T1000 (cell line): ENCODE measurements around the gene TMEM273.

Source experiments
- DNase-seq: peaks from one replicate; lab custom pipeline; 2025; ENCODE audit warnings: mixed read lengths; lab: John Stamatoyannopoulos, UW

TMEM273 gene

GRCh38 chr10:49162761-49163310, 25.4 kb downstream of the TMEM273 start:
- no peak for DNase-seq

DNA sequence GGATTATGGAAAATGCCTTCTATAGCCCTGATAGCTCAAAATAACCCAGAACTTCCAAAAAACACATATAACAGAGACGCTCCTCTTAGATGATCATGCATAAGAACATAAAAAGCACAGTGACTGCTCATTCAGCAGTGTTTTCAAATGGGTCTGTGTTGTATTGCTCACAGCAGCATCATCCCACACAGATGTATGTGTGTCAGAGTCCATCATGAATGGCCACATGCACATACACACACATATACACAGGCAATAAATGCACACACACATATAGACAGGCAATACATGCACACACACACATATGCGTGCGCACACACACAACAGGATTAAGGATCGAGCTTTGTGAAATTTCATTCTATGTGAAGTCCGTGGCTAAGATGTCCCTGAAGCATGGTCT, 26.1 kb downstream of the TMEM273 start:
- no peak for DNase-seq

DNA sequence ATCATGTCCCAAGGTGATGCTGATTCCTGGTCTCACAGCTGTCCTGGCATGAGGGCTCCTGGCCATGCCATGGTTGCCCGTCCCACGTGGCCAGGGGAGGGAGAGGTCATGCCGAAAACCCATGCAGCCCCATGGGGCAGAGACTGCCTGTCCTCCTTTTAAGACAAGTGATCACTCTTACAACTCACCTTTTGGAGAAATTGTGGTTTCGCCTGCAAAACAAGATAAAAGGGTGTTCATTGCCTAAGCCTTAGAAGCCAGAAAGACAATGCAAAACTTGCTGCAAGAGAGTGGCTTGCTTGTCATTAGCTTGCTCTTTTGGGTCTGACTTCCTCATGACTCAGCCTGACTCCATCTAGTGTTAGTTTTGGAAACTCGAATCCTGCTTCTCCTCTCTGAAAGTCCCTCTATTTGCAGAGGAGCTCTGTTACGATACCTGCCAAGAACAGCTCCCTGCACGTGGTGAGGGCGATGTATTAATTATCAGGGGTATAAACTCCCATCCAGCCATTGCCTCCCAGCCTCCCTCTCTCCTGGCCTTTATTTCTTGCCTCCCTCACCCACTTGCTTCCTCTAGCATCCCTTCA, 26.7 kb downstream of the TMEM273 start:
- DNase-seq = no peak

DNA sequence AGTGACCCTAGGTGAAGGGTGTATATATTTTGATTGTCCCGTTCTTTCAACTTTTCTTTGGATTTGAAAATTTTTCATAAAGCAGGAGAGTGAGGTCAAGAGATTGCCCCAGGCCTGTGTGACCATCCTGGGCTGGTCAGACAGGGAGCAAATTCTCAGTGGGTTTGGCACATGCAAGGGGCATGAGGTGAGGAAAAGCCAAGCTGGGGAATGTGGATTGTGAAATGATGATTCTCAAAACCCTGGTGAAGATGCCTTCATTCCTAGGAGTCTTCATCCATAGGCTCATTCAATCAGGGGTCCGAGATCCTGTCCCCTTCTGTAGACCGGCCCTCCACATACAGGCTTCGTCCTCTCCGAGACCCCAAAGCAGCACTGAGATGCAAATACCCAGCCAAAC, 27.4 kb downstream of the TMEM273 start:
- no peak for DNase-seq

DNA sequence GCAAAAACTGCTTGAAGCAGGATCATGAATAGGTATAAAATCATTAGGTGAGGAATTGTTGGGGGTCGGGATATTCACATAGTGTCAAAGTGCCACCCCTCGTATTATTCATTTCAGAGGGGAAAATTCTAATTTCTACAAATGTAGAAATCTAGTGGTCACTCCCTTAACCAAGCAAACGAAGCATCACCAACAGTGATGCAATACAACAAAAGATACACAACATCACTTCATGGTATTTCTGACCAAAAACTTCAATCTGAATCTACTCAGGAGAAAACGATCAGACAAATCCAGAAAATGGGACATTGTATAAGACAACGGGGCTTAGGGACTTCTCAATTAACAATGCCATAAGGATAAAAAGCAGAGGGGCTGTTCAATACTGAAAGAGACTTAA, 28.1 kb downstream of the TMEM273 start:
- no peak for DNase-seq

- no peak for DNase-seq
These were observed 29.3 kb downstream of the TMEM273 start for GRCh38 chr10:49158915-49159314.

DNA sequence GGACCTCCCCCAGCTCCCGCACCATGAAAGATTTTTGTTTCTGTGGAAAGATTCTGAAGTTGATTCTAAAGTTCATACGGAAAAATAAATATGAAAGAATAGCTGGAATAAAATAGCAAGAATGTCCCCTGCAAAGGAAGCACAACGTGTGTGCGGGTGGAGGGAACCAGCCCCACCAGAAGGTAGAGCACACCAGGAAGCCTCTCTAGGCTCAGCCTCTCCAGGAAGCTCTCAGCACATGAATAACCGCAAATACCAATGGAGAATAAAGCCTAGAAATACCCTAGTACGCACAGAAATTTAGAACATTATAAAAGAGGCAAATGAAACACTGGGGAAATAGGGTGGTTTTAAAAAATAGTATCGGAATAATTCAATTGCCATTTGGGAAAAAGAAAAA, 29.8 kb downstream of the TMEM273 start:
- DNase-seq = no peak

DNA sequence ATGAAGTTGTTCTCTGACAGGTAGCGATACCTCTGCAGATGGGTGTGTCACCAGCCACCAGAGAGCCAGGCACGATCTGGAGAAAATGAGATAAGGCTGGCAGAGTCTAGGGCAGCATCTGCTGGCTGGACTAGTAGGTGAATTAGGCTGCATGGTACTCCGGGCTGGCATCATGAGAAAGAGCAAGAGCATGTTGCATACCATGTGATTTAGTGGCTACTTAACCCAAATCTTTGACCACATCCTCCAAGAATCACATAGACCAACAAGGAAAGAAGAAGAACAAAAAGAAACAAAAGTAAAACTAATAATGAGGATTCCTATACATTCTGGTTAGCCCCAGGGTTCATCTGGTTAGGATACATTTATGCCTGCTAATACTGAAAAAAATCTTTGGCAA, 31.0 kb downstream of the TMEM273 start:
- no peak for DNase-seq

DNA sequence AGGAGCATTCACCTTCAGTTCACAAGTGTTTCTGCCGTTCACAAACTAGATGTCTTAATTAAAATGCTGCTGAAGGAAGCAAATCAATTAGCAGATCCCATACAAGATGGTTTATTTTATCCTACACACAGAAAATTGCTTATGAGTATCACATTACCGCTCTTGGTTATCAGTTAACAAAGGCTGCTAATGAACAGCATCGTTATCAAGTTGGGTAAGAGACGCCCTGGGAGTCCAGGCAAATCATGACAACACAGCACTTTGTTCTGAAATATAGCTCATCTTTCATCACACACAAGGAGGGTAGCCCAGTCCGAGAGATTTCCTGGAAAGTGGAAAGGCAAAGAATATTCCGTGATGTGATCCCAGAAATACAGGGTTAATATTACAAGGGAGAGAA, 33.5 kb downstream of the TMEM273 start:
- DNase-seq = no peak

DNA sequence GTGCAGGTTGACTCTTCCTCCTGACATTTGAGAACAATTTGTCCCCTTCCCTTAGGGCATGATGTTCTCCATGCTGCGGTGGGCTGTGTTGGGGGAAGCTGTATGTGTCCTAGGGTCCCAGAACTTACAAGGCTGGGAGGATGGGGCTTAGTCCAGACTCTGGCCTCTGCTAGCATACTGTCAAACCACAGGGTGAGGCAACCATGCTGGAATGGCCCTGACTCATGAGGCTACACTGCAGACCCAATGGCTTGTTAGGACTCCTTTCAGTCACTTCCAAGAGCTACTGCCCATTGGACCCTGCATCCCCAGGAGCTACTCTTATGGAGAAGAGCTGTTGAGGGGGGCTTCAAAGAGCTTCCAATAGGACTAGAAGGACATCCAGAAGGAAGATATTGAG, 34.2 kb downstream of the TMEM273 start:
- DNase-seq = no peak

GRCh38 chr10:49153115-49153514, 35.1 kb downstream of the TMEM273 start:
- no peak for DNase-seq

DNA sequence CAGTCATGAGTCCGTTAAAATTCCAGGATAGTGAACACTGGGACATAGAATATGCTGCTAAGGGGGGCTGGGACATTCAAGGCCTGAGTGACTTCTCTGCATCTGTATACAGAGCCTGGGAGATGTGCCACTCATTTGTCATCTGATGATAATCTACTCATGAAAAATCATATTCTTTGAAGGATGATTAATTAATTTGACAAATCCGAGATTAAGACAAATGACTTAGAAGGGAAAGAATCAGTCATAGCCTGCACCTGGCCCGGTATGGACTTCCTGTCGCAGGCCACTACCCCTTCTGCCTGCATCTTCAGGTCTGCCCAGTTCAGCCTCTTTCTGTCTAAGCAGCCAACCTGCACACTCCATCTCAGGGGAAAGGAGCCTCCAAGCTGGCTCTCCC, 35.5 kb downstream of the TMEM273 start:
- DNase-seq = no peak

- DNase-seq = no peak
These were observed 36.2 kb downstream of the TMEM273 start for GRCh38 chr10:49152037-49152436.

DNA sequence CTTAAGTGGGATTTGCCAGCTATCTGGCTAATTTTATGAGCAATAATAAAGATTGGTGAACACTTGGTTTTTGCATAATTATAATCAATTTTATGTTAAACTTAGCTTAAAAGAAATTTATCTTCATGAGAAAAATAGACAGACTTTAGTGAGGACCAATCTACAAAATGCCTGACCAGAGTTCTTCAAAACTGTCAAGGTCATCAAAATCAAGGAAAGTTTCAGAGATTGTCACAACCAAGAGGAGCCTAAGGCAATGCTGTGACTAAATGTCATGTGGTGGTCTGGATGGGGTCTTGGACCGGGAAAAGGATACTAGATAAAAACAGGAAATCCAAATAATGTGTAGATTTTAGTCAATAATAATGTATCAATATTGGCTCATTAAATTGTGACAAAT, 36.7 kb downstream of the TMEM273 start:
- no peak for DNase-seq

DNA sequence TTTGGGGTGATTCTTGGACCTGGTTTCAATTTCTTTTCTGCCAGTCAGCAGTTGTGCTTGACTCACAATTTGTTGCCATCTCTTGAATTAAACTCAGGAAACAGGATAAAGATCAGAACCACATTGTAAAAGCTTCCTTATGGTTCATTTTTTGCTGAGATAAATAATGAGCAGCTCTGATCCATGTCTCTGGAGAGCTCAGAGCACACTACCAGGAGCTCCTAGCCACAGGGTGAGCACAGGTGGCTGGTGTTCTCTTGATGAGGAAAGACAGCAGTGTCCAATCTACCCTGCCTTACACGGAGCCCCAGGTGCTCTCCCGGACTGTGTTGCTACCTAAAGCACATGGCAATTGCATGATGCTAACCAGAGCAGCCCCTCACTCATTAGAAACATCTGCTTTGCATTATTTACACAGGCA, 37.2 kb downstream of the TMEM273 start:
- DNase-seq = no peak

DNA sequence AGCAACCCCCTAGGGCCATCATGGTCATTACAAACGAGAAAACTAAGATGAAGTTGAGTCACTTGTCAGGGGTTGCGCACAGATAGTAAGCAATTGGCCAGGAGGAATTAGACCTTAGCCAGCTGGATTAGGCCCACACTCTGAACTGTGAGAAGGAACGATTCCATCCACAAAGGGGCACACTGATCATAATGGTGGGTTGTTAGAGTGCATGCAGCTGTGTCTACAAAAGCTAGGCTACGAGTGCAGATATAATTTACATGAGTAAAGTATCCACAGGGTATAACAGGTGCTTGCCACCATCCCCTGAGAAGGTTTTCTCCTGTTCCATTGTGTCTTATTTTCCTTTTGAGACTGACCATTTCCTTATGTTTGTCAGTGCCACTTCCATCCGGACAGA, 37.8 kb downstream of the TMEM273 start:
- no peak for DNase-seq

DNA sequence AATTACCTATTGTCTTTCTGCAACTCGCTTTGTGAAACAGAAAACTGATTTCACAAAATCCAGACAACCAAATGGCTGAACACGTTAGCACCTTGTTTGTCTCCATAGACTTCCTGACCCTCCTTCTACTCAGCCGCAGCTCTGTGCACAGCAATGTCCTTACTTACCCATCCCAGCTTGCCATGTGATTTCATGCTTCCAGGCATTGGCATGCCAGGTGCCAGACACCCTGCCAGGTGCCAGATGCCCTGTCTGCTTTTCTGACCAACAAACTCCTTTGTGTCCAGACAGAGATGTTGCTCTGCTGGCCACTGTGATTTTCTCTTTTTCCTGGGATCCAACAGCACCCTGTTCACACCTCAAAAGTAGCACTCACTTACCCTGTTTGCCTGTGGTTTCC, 38.3 kb downstream of the TMEM273 start:
- DNase-seq = no peak

- DNase-seq = no peak
These were observed 44.0 kb downstream of the TMEM273 start for GRCh38 chr10:49144058-49144720.

DNA sequence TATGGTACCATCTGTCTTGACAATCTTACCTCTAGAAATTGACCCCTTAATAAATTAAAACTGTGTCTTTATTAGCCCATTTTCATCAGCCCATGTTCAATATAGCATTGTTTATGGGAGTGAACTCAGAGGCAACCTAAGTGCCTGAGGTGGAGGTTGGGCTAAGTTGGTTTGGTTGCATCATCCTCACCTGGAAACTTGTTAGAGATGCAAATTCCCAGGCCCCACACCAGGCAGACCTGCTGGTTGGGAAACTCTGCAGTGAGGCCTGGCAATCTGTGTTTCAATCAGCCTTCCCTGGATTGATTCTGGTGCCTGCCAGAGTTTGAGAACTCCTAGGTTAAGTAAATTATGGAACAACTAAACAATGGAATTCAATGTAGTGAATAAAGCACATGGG, 44.9 kb downstream of the TMEM273 start:
- DNase-seq = no peak

DNA sequence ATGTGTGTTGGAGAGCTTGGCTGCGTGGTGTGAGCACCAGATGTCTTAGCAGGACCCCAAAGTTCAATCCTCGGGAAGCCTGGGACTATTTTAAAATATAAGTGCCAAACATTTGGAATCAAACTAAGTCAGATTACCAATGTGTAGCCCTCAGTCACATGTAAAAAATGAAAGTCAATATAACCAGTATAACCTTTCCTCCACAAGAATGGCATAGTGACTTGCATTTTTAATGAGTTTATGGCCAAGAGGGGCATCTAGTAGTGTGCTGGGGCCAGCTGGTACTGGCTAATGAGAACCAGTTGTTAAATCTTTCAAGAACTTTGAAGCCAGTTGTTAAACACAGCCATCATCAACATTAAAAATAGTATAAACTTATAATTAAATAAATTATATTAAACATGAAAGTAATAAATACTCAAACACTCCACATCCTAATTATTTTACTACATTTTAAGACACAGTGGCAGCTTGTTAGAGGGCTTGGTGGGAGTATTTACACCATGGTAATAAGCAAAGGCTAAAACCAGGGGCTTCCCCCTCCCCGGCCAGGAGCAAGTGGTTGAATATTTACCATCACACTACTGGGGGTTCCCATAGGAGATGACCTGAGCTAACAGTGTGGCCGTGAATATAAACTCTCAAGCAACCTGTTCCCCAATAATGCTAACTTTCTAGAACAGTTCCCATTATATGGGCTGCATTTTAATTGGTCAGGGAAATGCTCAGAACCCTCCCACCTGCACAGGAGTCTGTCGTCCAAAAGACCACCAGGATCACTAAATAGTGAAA, 46.5 kb downstream of the TMEM273 start:
- DNase-seq = no peak

DNA sequence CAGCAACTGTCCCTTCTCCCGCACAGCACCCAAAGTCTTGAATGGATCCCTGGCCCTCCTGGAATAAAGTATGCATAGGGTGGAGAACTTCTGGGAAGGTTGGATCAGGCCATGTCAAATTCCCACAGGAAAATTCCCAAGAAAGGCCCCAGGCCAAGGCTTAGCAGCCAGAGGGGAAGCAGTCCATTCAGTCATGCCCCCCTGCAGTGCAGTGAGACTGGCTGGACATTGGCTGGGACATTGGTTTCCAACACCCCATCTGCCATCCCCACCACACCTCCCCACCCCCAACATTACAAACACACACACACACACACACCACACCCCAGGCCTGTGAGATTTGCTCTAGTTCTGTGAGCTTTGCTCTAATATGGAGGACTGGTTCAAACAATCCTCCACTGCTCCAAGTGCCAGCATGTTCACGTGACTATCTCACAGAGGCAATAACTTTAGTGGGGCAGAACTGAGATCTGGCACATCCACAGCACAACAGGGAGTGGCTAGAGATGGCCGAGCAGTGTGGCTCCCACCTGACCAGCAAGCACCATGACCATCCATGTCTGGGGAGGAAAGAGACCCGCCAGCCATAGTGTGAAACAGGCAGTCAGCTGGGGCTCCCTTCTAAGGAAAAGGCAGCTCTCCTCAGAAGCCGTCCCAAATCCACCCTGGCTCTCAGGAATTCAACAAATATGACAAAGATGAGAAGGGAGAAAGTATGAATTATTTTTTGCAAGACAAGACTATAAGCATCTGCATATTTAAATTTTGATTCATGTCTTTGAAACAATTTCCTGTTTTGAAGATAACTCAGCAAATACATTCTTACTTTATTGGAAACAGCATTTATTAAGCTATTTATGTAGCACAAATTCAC, 47.6 kb downstream of the TMEM273 start:
- no peak for DNase-seq

- DNase-seq = peak; percentile 63
These were observed 48.4 kb downstream of the TMEM273 start for GRCh38 chr10:49139846-49140195.
